ENCODE measurements around the gene BHMT. TPM values are rescaled to one million over a fixed set of nuclear protein-coding genes. Genes with fewer than 3 reads are reported as not detected.

The BHMT gene
- total and polyA plus RNA-seq, 2 experiments from 2014 or later, result 10.2 to 22.1 TPM

- H3K4me3 ChIP-seq, result no peak overlapping the region
- no peak overlapping the region for H2AFZ ChIP-seq
- H3K79me2 ChIP-seq, result no peaks in the 10 kb centered on the region
- no peaks in the 10 kb centered on the region for H3K9me3 ChIP-seq (ENCODE audit: low read depth)
- H3K27ac ChIP-seq, result no peak overlapping the region
- H3K27me3 ChIP-seq, result no peaks in the 10 kb centered on the region
- DNase-seq (ENCODE audit: low spot score), result no peak
- H3K9me2 ChIP-seq (replicated peaks; ENCODE audit: insufficient read depth), result no peaks in the 10 kb centered on the region
- H3K36me3 ChIP-seq (replicated peaks; ENCODE audit: insufficient read depth, low read depth), result no peaks in the 10 kb centered on the region
- H4K20me1 ChIP-seq (ENCODE audit: insufficient read depth, poor library complexity, severe bottlenecking), result no peaks in the 10 kb centered on the region
- WGBS (ENCODE audit: low lambda C conversion rate, missing lambda C conversion rate), result 63% methylated on average over 1 of the region's 1 CpG
- H3K4me1 ChIP-seq (ENCODE audit: insufficient read depth), result no peaks in the 10 kb centered on the region
- H3K4me2 ChIP-seq, result no peak overlapping the region
- TF ChIP-seq CTCF (IDR thresholded peaks at IDR 0.05; ENCODE audit: poor library complexity), result no peak
These were observed 13.0 kb downstream of the BHMT start for GRCh38 chr5:79124607-79125006.

- TF ChIP-seq CTCF (IDR thresholded peaks at IDR 0.05; ENCODE audit: poor library complexity), result no peak
- no peak for TF ChIP-seq EZH2phosphoT487 (IDR thresholded peaks at IDR 0.05; ENCODE audit: low read depth, severe bottlenecking, unreplicated experiment)
- no peak for TF ChIP-seq EZH2 (IDR thresholded peaks at IDR 0.05; ENCODE audit: borderline replicate concordance)
- Histone ChIP-seq H3K9me2 (replicated peaks; ENCODE audit: insufficient read depth) (no peaks in the 10 kb centered on the region), H3K36me3 (replicated peaks; ENCODE audit: insufficient read depth, low read depth) (no peaks in the 10 kb centered on the region), H3K27ac (no peak overlapping the region), H4K20me1 (ENCODE audit: insufficient read depth, poor library complexity, severe bottlenecking) (no peaks in the 10 kb centered on the region), H3K4me1 (ENCODE audit: insufficient read depth) (peaks cover 10% of the 10 kb centered on the region), H2AFZ (no peak overlapping the region), H3K79me2 (no peaks in the 10 kb centered on the region), H3K27me3 (no peaks in the 10 kb centered on the region), H3K4me2 (no peak overlapping the region), H3K4me3 (no peak overlapping the region), H3K9me3 (ENCODE audit: low read depth) (no peaks in the 10 kb centered on the region)
- 63% methylated on average over 6 of the region's 6 CpGs for WGBS (ENCODE audit: low lambda C conversion rate, missing lambda C conversion rate)
- DNase-seq (ENCODE audit: low spot score), result no peak
These were observed 19.2 kb downstream of the BHMT start for GRCh38 chr5:79130781-79131180.

- Histone ChIP-seq H3K36me3 (replicated peaks; ENCODE audit: insufficient read depth, low read depth) (no peaks in the 10 kb centered on the region), H3K79me2 (no peaks in the 10 kb centered on the region), H3K9me2 (replicated peaks; ENCODE audit: insufficient read depth) (no peaks in the 10 kb centered on the region), H3K27ac (peak overlapping the region; percentile 19), H3K4me1 (ENCODE audit: insufficient read depth) (peaks cover 10% of the 10 kb centered on the region), H3K4me3 (no peak overlapping the region), H2AFZ (peak overlapping the region; percentile 61), H3K27me3 (no peaks in the 10 kb centered on the region), H3K4me2 (peak overlapping the region; percentile 76), H3K9me3 (ENCODE audit: low read depth) (no peaks in the 10 kb centered on the region), H4K20me1 (ENCODE audit: insufficient read depth, poor library complexity, severe bottlenecking) (no peaks in the 10 kb centered on the region)
- WGBS (ENCODE audit: low lambda C conversion rate, missing lambda C conversion rate), result 10% methylated on average over 4 of the region's 4 CpGs
- peak; percentile 64 for TF ChIP-seq CTCF (IDR thresholded peaks at IDR 0.05; ENCODE audit: poor library complexity)
- TF ChIP-seq EZH2phosphoT487 (IDR thresholded peaks at IDR 0.05; ENCODE audit: low read depth, severe bottlenecking, unreplicated experiment), result no peak
- TF ChIP-seq EZH2 (IDR thresholded peaks at IDR 0.05; ENCODE audit: borderline replicate concordance), result no peak
- DNase-seq (ENCODE audit: low spot score), result peak; percentile 73
These were observed 21.6 kb downstream of the BHMT start for GRCh38 chr5:79133121-79133656.

All from hepatocyte (in vitro differentiated cells).